ENCODE results near the gene SUMO2. TPM values are rescaled to one million over a fixed set of nuclear protein-coding genes. Genes with fewer than 3 reads are reported as not detected.

The SUMO2 gene
- total RNA-seq, 1 donor from 2014 or later = 633 TPM

DNA sequence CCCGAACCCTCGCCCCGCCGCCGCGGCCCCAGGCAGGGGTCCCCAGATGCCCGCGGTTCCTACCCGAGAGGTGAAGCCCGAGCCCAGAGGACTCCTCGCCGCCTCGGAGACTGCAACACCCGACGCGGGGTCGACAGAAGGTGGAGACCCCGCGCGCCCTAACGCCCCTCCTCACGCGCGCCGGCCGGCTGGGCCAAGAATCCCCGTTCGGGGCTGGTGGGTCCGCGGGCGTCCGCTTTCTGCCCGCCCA, 515 bp downstream of the SUMO2 start:
- H3K4me3 Mint-ChIP-seq (ENCODE audit: low read depth) = peak overlapping the region; percentile 88
- H3K9me3 Mint-ChIP-seq (ENCODE audit: low read depth) = no peaks in the 10 kb centered on the region
- H3K27ac Mint-ChIP-seq = peak overlapping the region; percentile 56
- H3K4me1 Mint-ChIP-seq (ENCODE audit: low read depth) = peaks cover 9% of the 10 kb centered on the region
- peak; percentile 16 for DNase-seq (ENCODE audit: low spot score, unreplicated experiment)
- no peaks in the 10 kb centered on the region for H3K27me3 Mint-ChIP-seq
- peaks cover 4% of the 10 kb centered on the region for H3K36me3 Mint-ChIP-seq (ENCODE audit: insufficient read depth)
- TF ChIP-seq, protein P1, sequence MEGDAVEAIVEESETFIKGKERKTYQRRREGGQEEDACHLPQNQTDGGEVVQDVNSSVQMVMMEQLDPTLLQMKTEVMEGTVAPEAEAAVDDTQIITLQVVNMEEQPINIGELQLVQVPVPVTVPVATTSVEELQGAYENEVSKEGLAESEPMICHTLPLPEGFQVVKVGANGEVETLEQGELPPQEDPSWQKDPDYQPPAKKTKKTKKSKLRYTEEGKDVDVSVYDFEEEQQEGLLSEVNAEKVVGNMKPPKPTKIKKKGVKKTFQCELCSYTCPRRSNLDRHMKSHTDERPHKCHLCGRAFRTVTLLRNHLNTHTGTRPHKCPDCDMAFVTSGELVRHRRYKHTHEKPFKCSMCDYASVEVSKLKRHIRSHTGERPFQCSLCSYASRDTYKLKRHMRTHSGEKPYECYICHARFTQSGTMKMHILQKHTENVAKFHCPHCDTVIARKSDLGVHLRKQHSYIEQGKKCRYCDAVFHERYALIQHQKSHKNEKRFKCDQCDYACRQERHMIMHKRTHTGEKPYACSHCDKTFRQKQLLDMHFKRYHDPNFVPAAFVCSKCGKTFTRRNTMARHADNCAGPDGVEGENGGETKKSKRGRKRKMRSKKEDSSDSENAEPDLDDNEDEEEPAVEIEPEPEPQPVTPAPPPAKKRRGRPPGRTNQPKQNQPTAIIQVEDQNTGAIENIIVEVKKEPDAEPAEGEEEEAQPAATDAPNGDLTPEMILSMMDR (IDR thresholded peaks at IDR 0.05; ENCODE audit: unreplicated experiment) = peak; percentile 29

DNA sequence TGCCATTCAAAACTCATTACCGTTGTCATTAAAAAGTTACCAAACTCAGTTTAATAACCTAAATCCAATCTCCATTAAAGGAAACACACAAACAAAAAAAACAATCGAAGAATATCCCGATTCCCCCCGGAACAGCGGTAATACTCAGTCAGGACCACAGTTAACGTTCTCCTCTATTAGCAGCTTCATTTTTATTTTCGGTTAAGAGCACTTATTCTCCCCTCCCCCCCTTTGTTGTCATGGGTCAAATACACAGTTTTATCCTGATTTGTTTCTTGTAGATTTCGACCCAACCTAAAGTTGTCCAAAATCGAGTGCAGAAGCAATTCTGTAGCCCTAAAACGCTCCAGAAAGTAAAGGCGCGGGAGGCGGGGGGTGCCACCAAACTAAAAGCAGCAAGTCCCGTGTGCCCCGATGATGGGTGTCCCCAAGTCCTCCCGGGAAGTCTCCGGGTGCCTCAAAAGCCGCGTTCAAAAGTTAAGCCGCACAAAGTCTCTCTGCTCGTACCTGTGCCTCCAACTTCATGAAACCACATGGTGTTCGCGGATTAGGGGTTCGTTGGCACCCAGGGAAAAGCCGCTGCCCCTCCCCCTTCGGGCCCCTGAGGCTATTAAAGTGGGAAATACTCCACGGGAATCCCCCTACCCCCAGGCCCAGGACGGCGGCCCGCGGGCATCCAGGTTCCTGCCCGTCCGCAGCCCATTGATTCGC, 996 bp downstream of the SUMO2 start:
- TF ChIP-seq, protein P1 (IDR thresholded peaks at IDR 0.05; ENCODE audit: unreplicated experiment) = no peak
- H3K27me3 Mint-ChIP-seq = no peaks in the 10 kb centered on the region
- peak overlapping the region; percentile 56 for H3K27ac Mint-ChIP-seq
- peaks cover 9% of the 10 kb centered on the region for H3K4me1 Mint-ChIP-seq (ENCODE audit: low read depth)
- H3K36me3 Mint-ChIP-seq (ENCODE audit: insufficient read depth) = peaks cover 6% of the 10 kb centered on the region
- H3K9me3 Mint-ChIP-seq (ENCODE audit: low read depth) = no peaks in the 10 kb centered on the region
- DNase-seq (ENCODE audit: low spot score, unreplicated experiment) = no peak
- H3K4me3 Mint-ChIP-seq (ENCODE audit: low read depth) = peak overlapping the region; percentile 88

DNA sequence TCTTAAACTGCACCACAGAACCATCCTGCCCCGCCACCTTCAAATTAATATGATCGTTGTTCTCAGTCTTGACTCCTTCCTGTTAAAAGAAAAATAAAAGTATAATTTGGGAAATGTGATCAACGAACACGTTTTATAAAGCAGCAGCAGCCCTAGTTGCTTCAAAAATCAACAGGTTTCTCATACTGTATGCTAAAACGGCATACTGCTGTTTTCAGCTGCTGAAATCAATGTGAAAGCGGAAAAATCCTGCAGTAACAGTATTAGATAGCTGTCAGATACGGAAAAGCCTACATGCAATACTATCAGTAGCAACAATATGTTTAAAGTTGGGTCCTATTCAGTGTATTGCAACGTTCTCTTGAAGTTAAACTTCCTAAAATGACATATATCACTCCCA, 1.6 kb downstream of the SUMO2 start:
- H3K9me3 Mint-ChIP-seq (ENCODE audit: low read depth) = no peaks in the 10 kb centered on the region

DNA sequence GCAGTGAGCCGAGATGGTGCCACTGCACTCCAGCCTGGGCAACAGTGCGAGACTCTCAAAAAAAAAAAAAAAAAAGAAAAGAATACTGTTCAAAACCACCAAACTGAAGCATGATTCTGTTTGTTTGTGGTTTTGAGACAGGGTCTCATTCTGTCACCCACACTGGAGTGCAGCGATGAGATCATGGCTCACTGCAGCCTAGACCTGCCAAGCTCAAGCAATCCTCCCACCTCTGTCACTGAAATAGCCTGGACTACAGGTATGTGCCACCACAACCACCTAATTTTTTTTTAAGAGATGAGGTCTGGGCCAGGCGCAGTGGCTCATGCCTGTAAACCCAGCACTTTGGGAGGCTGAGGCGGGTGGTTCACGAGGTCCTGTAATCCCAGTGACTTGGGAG, 4.3 kb downstream of the SUMO2 start:
- TF ChIP-seq, protein P1 (IDR thresholded peaks at IDR 0.05; ENCODE audit: unreplicated experiment) = no peak
- peaks cover 20% of the 10 kb centered on the region for H3K36me3 Mint-ChIP-seq (ENCODE audit: insufficient read depth)
- H3K4me1 Mint-ChIP-seq (ENCODE audit: low read depth) = peaks cover 9% of the 10 kb centered on the region
- no peak for DNase-seq (ENCODE audit: low spot score, unreplicated experiment)
- no peaks in the 10 kb centered on the region for H3K9me3 Mint-ChIP-seq (ENCODE audit: low read depth)
- H3K27ac Mint-ChIP-seq = no peak overlapping the region
- H3K4me3 Mint-ChIP-seq (ENCODE audit: low read depth) = no peak overlapping the region
- no peaks in the 10 kb centered on the region for H3K27me3 Mint-ChIP-seq

More for the DNA sequence above, 1.6 kb downstream of the SUMO2 start:
- Mint-ChIP-seq H3K27ac (peak overlapping the region; percentile 56), H3K27me3 (no peaks in the 10 kb centered on the region), H3K4me3 (ENCODE audit: low read depth) (peak overlapping the region; percentile 88), H3K4me1 (ENCODE audit: low read depth) (peaks cover 9% of the 10 kb centered on the region), H3K36me3 (ENCODE audit: insufficient read depth) (peaks cover 9% of the 10 kb centered on the region)
- DNase-seq (ENCODE audit: low spot score, unreplicated experiment) = no peak
- TF ChIP-seq, protein P1 (IDR thresholded peaks at IDR 0.05; ENCODE audit: unreplicated experiment) = no peak

DNA sequence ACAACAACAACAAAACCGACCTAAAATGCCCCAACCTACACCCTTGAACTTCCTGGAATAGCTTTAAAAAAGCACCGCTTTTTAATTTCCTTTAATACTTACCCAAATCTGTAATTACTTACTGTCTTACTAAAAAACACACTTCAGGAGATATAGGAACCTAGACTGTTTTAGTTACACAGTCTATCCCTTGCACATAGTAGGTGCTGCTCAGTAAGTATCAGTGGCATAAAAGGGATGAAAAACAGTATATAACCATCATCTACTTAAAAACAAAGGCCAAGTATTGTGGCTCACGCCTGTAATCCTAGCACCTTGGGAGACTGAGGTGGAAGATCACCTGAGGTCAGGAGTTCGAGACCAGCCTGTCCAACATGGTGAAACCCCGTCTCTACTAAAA, 6.1 kb downstream of the SUMO2 start:
- no peak for DNase-seq (ENCODE audit: low spot score, unreplicated experiment)
- Mint-ChIP-seq H3K4me3 (ENCODE audit: low read depth) (no peak overlapping the region), H3K36me3 (ENCODE audit: insufficient read depth) (peaks cover 27% of the 10 kb centered on the region), H3K9me3 (ENCODE audit: low read depth) (no peaks in the 10 kb centered on the region), H3K27me3 (no peaks in the 10 kb centered on the region), H3K27ac (no peak overlapping the region), H3K4me1 (ENCODE audit: low read depth) (peaks cover 9% of the 10 kb centered on the region)
- TF ChIP-seq, protein P1 (IDR thresholded peaks at IDR 0.05; ENCODE audit: unreplicated experiment) = no peak
